ENCODE measurements around the gene ZNF277.

DNA sequence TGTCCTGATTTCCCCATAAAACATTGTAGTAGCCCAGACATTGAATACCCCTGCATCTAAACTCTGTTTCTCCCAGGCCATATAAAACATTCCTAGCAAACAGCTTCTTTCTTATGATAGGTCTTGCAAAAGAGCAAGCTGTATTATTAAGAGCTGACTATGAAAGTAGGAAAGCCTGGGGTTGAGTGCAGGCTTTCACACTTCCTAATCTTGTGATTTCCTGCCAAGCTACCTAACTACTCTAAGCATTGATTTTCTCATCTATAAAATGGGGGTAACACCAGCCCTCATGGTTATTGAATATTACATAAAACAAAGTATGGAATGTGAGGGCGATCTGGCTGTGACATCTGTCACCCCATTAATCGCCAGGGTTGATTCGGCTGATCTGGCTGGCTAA, 81.8 kb downstream of the ZNF277 start:
- TF ChIP-seq, protein P1, sequence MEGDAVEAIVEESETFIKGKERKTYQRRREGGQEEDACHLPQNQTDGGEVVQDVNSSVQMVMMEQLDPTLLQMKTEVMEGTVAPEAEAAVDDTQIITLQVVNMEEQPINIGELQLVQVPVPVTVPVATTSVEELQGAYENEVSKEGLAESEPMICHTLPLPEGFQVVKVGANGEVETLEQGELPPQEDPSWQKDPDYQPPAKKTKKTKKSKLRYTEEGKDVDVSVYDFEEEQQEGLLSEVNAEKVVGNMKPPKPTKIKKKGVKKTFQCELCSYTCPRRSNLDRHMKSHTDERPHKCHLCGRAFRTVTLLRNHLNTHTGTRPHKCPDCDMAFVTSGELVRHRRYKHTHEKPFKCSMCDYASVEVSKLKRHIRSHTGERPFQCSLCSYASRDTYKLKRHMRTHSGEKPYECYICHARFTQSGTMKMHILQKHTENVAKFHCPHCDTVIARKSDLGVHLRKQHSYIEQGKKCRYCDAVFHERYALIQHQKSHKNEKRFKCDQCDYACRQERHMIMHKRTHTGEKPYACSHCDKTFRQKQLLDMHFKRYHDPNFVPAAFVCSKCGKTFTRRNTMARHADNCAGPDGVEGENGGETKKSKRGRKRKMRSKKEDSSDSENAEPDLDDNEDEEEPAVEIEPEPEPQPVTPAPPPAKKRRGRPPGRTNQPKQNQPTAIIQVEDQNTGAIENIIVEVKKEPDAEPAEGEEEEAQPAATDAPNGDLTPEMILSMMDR (IDR thresholded peaks at IDR 0.05): no peak
- TF ChIP-seq ZFX (IDR thresholded peaks at IDR 0.05; ENCODE audit: borderline replicate concordance): no peak
